Karpas-422 (cell line): ENCODE measurements around the gene PTGDR2. TPM values are rescaled to one million over a fixed set of nuclear protein-coding genes. Genes with fewer than 3 reads are reported as not detected.
A peak's percentile ranks its signal among the peaks of the same experiment; 100 is the strongest.

Experiments
- DNase-seq: peaks from one replicate; pipeline ENCODE4 v3.0.0-alpha.2; 2015
- H2AFZ ChIP-seq: fragments of 200-600 bp; sonication (generic); 2 replicates; pipeline ENCODE4 v1.6.1; 2014; ENCODE audit warnings: antibody characterized with exemption, low read length, mixed read lengths
- H3K27ac ChIP-seq: fragments of 200-600 bp; sonication (generic); 2 replicates; pipeline ENCODE4 v1.5.1; 2014; ENCODE audit warnings: mild to moderate bottlenecking, low read length, moderate library complexity
- H3K27me3 ChIP-seq: fragments of 200-600 bp; sonication (generic); 2 replicates; pipeline ENCODE4 v1.6.1; 2014; ENCODE audit warnings: low read length, mixed read lengths
- H3K36me3 ChIP-seq: fragments of 200-600 bp; sonication (generic); 2 replicates; pipeline ENCODE4 v1.6.1; 2014; ENCODE audit warnings: low read length, mixed read lengths; ENCODE audit not compliant: insufficient read depth
- H3K4me1 ChIP-seq: fragments of 200-600 bp; sonication (generic); 2 replicates; pipeline ENCODE4 v1.6.1; 2014; ENCODE audit warnings: mild to moderate bottlenecking, low read length, mixed read lengths
- H3K4me2 ChIP-seq: fragments of 200-600 bp; sonication (generic); 2 replicates; pipeline ENCODE4 v1.6.1; 2014; ENCODE audit warnings: low read length, low read depth, mild to moderate bottlenecking; ENCODE audit not compliant: poor library complexity, severe bottlenecking
- H3K4me3 ChIP-seq: fragments of 200-600 bp; sonication (generic); 2 replicates; pipeline ENCODE4 v1.5.1; 2014; ENCODE audit warnings: mild to moderate bottlenecking, antibody characterized with exemption, low read length, mixed read lengths
- H3K79me2 ChIP-seq: fragments of 200-600 bp; sonication (generic); 2 replicates; pipeline ENCODE4 v1.6.1; 2014; ENCODE audit warnings: mild to moderate bottlenecking, low read length, mixed read lengths
- H3K9ac ChIP-seq: fragments of 200-600 bp; sonication (generic); 2 replicates; pipeline ENCODE4 v1.6.0; 2014; ENCODE audit warnings: low read length
- H3K9me2 ChIP-seq: fragments of 200-600 bp; sonication (generic), shearing (Covaris generic); replicated peaks from 2 replicates; pipeline ENCODE4 v1.6.0; 2014; ENCODE audit warnings: mild to moderate bottlenecking, low read length, moderate library complexity; ENCODE audit not compliant: insufficient read depth
- H3K9me3 ChIP-seq: fragments of 300-700, 200-600 bp; sonication (generic); 2 replicates; pipeline ENCODE4 v1.6.1; 2014; ENCODE audit warnings: low read length, mixed read lengths
- H4K20me1 ChIP-seq: fragments of 200-600 bp; sonication (generic); 2 replicates; pipeline ENCODE4 v1.6.1; 2014; ENCODE audit warnings: mild to moderate bottlenecking, antibody characterized with exemption, low read length, low read depth; ENCODE audit not compliant: insufficient read depth
- total RNA-seq: library from RNA; depleted of rRNA; stranded (reverse); fragments of >200 nt; shearing (Covaris generic); gene quantifications from 2 replicates; pipeline ENCODE4 v1.2.3, GENCODE V29; 2014; ENCODE audit warnings: low replicate concordance

The PTGDR2 gene
- total RNA-seq, 1 experiment from 2014 or later, result not detected

GRCh38 chr11:60864856-60865513 is 9.2 kb upstream of the PTGDR2 start:
- Histone ChIP-seq H3K9me3 (no peaks in the 10 kb centered on the region), H3K36me3 (no peaks in the 10 kb centered on the region), H3K27me3 (no peaks in the 10 kb centered on the region), H2AFZ (no peak overlapping the region), H3K27ac (no peak overlapping the region), H3K9me2 (no peaks in the 10 kb centered on the region), H3K9ac (no peak overlapping the region), H3K79me2 (no peaks in the 10 kb centered on the region), H4K20me1 (no peaks in the 10 kb centered on the region), H3K4me2 (no peak overlapping the region), H3K4me3 (no peak overlapping the region), H3K4me1 (no peaks in the 10 kb centered on the region)
- DNase-seq, result no peak

- no peaks in the 10 kb centered on the region for H3K9me2 ChIP-seq
- H3K27me3 ChIP-seq, result no peaks in the 10 kb centered on the region
- no peaks in the 10 kb centered on the region for H3K36me3 ChIP-seq
- DNase-seq, result no peak
- H3K79me2 ChIP-seq, result no peaks in the 10 kb centered on the region
- H3K4me1 ChIP-seq, result peaks cover under 1% of the 10 kb centered on the region; the same call in 1 of the 2 replicates
- H3K9me3 ChIP-seq, result no peaks in the 10 kb centered on the region
- no peak overlapping the region for H3K27ac ChIP-seq
- H3K4me3 ChIP-seq, result no peak overlapping the region
- H3K4me2 ChIP-seq, result no peak overlapping the region
- H2AFZ ChIP-seq, result no peak overlapping the region
- no peak overlapping the region for H3K9ac ChIP-seq
- H4K20me1 ChIP-seq, result no peaks in the 10 kb centered on the region
Observed at GRCh38 chr11:60863550-60864521, 8.1 kb upstream of the PTGDR2 start.

- no peak overlapping the region for H3K27ac ChIP-seq
- H3K4me1 ChIP-seq, result peaks cover 5% of the 10 kb centered on the region; the same call in 1 of the 2 replicates
- no peak for DNase-seq
- H3K4me3 ChIP-seq, result no peak overlapping the region
- H2AFZ ChIP-seq, result no peak overlapping the region
- no peaks in the 10 kb centered on the region for H3K79me2 ChIP-seq
- H3K9me3 ChIP-seq, result no peaks in the 10 kb centered on the region
- no peaks in the 10 kb centered on the region for H3K36me3 ChIP-seq
- no peak overlapping the region for H3K9ac ChIP-seq
- H3K27me3 ChIP-seq, result no peaks in the 10 kb centered on the region
- no peaks in the 10 kb centered on the region for H3K9me2 ChIP-seq
- H4K20me1 ChIP-seq, result no peaks in the 10 kb centered on the region
- no peak overlapping the region for H3K4me2 ChIP-seq
Observed at GRCh38 chr11:60862171-60862570, 6.4 kb upstream of the PTGDR2 start.

- H3K4me3 ChIP-seq, result no peak overlapping the region
- H4K20me1 ChIP-seq, result no peaks in the 10 kb centered on the region
- H3K79me2 ChIP-seq, result no peaks in the 10 kb centered on the region
- H3K9me3 ChIP-seq, result no peaks in the 10 kb centered on the region
- H3K36me3 ChIP-seq, result no peaks in the 10 kb centered on the region
- no peak for DNase-seq
- H2AFZ ChIP-seq, result no peak overlapping the region
- H3K27ac ChIP-seq, result no peak overlapping the region
- H3K4me2 ChIP-seq, result no peak overlapping the region
- no peak overlapping the region for H3K9ac ChIP-seq
- no peaks in the 10 kb centered on the region for H3K27me3 ChIP-seq
- peaks cover 5% of the 10 kb centered on the region; the same call in 1 of the 2 replicates for H3K4me1 ChIP-seq
- H3K9me2 ChIP-seq, result no peaks in the 10 kb centered on the region
Observed at GRCh38 chr11:60860943-60861342, 5.2 kb upstream of the PTGDR2 start.

- Histone ChIP-seq H3K4me2 (no peak overlapping the region), H3K9ac (no peak overlapping the region), H2AFZ (no peak overlapping the region), H4K20me1 (no peaks in the 10 kb centered on the region), H3K36me3 (no peaks in the 10 kb centered on the region), H3K4me1 (peaks cover 5% of the 10 kb centered on the region; the same call in 1 of the 2 replicates), H3K9me3 (no peaks in the 10 kb centered on the region), H3K27me3 (no peaks in the 10 kb centered on the region), H3K27ac (no peak overlapping the region), H3K9me2 (no peaks in the 10 kb centered on the region), H3K79me2 (no peaks in the 10 kb centered on the region), H3K4me3 (no peak overlapping the region)
- DNase-seq, result no peak
Observed at GRCh38 chr11:60859616-60860250, 4.0 kb upstream of the PTGDR2 start.

- no peak for DNase-seq
- Histone ChIP-seq H3K4me2 (no peak overlapping the region), H2AFZ (no peak overlapping the region), H3K27ac (no peak overlapping the region), H4K20me1 (peaks cover 3% of the 10 kb centered on the region; the same call in 1 of the 2 replicates), H3K9ac (0 out of 2 replicates have a peak overlapping the region, but pooled peaks have one; percentile 13), H3K9me2 (no peaks in the 10 kb centered on the region), H3K9me3 (no peaks in the 10 kb centered on the region), H3K36me3 (no peaks in the 10 kb centered on the region), H3K4me3 (no peak overlapping the region), H3K79me2 (no peaks in the 10 kb centered on the region), H3K4me1 (peaks cover 5% of the 10 kb centered on the region; the same call in 1 of the 2 replicates), H3K27me3 (no peaks in the 10 kb centered on the region)
Observed at GRCh38 chr11:60858731-60859464, 3.1 kb upstream of the PTGDR2 start.

- no peaks in the 10 kb centered on the region for H3K9me2 ChIP-seq
- no peaks in the 10 kb centered on the region for H3K9me3 ChIP-seq
- no peaks in the 10 kb centered on the region for H3K27me3 ChIP-seq
- H3K4me3 ChIP-seq, result no peak overlapping the region
- H3K36me3 ChIP-seq, result no peaks in the 10 kb centered on the region
- H3K4me2 ChIP-seq, result no peak overlapping the region
- no peak overlapping the region for H3K27ac ChIP-seq
- DNase-seq, result no peak
- no peak overlapping the region for H2AFZ ChIP-seq
- no peaks in the 10 kb centered on the region for H3K79me2 ChIP-seq
- no peak overlapping the region for H3K9ac ChIP-seq
- H3K4me1 ChIP-seq, result peaks cover 5% of the 10 kb centered on the region; the same call in 1 of the 2 replicates
- H4K20me1 ChIP-seq, result peaks cover 3% of the 10 kb centered on the region; the same call in 1 of the 2 replicates
Observed at GRCh38 chr11:60858236-60858635, 2.5 kb upstream of the PTGDR2 start.
